DMS 273 treated with DMSO at 0.1 percent for 48 hours (cell line): ENCODE results near the gene CNKSR1.
A peak's percentile ranks its signal among the peaks of the same experiment; 100 is the strongest.
"Not testable (repeated sequence)": the region's sequence is repeated elsewhere in the genome, so short reads cannot be mapped to it uniquely, and the experiment has no call there.

ENCODE experiments used
- DNase-seq: peaks from one replicate; lab custom pipeline; 2025; lab: John Stamatoyannopoulos, UW

The CNKSR1 gene

GRCh38 chr1:26230682-26231081, 53.4 kb downstream of the CNKSR1 start:
- not testable (repeated sequence) for DNase-seq

GRCh38 chr1:26233903-26234643, 56.8 kb downstream of the CNKSR1 start, which contains the start of gene CEP85:
CEP85 (plus strand) TSS chr1:26234200; CDS start chr1:26239784, 5,584 bp downstream.
- DNase-seq, result peak; percentile 92

DNA sequence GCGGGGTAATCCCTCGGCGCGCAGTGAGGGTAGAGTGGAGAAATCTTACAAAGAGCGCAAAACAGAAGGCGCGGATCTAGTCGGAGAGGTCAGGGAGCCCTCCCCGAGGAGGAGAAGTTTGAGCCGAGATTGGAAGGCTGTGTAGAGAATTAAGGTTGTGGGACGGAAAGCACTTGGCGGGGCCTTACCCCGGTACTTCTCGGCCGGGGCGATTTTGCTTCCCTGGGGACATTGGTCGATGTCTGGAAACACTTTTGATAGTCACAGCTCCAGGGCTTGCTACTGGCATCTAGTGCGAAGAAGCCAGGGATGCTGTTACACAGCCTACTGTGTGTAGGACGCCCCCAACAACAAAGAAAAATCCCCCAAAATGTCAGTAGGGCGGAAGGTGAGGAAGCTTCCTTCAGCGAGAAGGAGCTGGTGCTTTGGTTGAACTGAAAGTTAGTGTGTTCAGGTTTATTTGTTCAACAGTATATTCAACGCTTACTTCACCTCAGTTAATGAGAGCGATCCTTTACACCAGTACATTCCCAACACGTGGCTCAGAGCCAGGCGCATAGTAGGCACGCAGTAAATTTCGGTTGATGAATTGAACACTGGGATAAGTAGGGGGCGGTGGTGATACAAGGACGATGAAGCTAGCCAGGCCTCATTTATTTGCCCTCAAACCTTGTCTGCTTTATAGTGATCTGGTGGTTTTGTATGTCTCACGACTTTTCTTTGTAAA, 57.5 kb downstream of the CNKSR1 start:
- DNase-seq, result no peak

DNA sequence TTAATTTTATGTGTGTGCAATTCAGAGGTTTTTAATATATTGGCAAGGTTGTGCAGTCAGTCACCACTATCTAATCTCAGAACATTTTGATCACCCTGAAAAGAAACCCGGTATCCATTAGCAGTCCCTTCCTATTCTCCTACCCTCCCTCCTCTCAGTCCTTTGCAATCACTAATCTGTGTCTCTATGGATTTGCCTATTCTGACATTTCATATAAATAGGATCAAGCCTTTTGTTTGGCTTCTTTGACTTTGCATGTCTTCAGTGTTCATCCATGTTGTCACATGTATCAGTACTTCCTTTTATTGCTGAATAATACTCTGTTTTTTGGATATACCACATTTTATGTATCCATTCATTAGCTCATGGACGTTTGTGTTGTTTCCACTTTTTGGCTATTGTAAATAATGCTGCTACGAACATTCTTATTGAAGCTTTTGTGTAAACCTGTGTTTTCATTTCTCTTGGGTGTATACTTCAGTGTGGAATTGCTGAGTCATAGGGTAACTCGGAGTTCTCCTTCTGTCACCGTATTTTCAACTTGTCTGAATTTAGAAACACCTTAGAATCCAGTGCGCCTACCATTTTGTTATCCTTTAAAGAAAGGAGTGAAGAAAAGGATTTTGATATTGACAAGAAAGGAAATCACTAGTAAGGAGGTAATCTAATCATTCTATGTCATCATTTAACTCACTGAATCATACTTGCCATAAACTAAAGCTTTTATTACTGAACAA, 60.1 kb downstream of the CNKSR1 start:
- DNase-seq, result no peak
